GM18517 (cell line): Measurements from ENCODE around the gene LIM2.

Experiments
- ATAC-seq: cut with Tn5 transposase; IDR thresholded peaks from one replicate; pipeline ENCODE4 v1.9.1; 2021; ENCODE audit warnings: mild to moderate bottlenecking, moderate library complexity; ENCODE audit not compliant: unreplicated experiment

The LIM2 gene

DNA sequence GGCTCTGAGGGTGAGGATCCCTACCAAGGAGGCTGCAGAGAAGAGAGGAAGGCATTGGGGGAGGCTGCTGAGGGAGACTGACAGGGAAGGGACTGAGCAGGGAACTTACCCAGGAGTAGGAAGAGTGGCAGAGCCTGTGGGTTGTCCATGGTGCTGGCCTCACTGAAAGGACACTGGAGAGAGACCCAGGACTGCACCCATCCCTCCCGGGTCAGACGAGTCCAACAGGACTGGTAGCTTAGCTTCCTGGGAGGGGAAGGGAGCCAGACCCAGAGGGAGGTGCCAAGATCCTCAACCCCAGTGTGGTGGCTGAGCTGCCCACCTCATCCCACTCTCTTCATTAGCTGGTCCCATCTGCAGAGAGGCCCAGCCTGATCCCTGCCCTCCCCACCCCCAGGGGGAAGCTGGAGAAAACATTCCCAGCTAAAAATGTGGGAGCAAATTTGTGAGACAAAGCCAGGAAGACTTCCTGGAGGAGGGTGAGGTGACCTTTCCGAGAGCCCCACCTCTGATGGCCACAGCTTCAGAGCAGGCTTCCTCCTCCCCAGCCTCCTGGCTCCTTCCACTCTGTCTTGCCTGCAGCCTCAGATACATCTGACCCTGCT lies 45.7 kb downstream of the LIM2 start, which contains the start of gene VSIG10L:
TSS of gene VSIG10L (minus strand) at position 164 of the 605 bp plus-strand sequence. CDS start at position 149, 15 bp downstream.
- ATAC-seq = no peak

DNA sequence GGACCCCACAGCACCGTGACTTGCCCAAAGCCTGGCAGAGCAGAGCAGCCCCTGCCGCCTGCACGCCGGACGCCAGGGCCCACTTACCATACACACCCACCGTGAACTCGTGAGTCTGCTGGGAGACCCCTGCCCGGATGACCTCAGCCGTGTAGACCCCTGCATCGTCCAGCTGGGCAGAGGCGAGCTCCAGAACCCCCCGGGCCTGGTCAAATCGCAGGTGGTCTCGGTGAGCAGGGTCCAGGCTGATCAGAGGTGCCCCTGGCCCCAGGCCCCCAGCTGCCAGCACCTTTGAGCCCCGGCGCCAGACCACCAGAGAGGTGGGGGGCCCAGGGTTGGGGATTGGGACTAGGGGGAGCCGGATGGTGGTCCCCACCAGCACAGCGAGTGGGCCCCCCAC lies 46.7 kb downstream of the LIM2 start:
- ATAC-seq = no peak

- peak; percentile 49 for ATAC-seq
Observed at GRCh38 chr19:51339687-51340656, 47.8 kb downstream of the LIM2 start.

DNA sequence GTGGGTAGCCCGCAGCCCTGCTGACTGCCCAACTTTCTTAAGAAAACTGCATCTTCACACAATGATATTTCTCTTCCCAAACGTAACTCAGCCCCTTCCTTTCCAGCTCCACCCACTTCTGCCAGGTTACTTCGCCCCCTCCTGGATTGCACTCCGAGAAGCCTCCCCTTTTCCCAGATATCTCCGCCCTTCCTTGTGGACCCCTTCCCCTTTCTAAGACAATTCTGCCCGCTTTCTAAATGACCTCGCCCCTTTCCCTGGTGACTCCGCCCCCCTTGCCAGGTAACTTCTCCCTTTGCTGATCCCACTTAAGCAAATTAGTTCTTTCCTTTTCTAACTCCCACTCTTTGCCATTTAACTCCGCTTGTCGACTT lies 48.5 kb downstream of the LIM2 start:
- peak; percentile 12 for ATAC-seq

DNA sequence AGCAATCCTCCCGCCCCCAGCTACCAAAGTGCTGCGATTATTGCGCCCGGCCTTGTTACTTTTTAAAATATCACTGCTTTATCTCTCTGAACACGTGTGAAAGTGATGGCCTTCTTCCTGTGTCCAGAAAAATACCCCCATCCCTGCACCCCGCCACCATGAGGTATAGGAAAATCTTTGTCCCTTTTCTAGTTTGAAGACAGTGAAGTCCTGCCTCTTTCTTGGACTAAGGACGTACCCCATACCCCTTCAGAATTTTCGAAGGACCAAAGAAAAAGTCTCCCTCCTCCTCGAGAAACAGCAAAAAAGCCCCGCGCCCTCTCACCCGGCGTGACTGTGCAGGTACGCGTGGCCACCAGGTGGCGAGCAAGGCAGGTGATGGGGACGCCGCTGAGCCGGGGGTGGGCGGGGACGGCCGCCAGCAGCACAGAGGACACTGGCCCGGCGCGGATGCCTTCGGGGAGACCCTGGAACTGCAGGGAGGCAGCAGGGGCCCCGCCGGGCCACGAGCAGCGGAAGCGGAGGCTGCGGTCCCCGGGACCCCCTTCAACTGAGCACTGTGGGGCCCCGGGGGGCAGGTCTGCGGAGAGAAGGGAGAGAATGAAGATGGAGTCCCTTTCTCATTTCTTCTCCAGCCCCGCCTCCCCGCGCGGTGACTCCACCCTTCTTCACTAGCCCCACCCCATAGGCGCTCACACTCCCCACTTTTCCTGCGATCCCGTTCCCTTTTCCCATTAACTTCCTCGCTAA lies 49.0 kb downstream of the LIM2 start:
- peak; percentile 51 for ATAC-seq

DNA sequence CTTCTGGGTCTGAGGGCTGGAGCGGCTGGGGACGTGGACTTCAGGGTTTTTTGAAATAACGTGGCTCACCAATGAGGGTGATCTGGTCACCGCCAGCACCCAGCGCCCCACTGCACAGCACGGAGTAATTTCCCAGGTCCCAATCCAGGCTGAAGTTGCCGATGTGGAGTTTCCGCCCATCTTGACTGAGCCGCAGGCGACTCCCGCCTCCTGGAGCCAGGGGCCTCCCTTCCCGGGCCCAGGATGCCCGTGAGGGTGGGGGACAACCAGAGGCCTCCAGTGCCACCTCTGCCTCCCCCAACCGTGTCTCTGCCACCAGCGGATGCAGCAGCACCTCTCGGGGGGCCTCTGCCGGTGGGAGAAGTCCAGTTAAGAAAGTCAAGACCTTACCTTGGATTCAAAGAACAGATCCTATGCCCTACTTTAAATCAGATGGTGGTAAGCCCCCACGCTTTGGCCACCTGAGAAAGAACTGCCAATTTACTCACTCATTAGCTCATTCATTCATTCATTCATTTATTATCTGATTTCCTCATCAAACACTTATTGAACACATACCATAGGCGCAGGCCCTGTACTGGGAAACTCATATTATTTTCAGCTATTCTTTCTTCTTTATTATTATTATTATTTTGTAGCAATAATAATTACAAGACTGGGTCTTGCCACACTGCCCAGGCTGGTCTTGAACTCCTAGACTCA lies 49.8 kb downstream of the LIM2 start:
- ATAC-seq = no peak

GRCh38 chr19:51337141-51337860 lies 50.5 kb downstream of the LIM2 start:
- ATAC-seq = no peak

GRCh38 chr19:51333836-51334460 lies 53.8 kb downstream of the LIM2 start:
- ATAC-seq = no peak

- ATAC-seq = no peak
Observed at GRCh38 chr19:51331716-51332115, 56.1 kb downstream of the LIM2 start.

DNA sequence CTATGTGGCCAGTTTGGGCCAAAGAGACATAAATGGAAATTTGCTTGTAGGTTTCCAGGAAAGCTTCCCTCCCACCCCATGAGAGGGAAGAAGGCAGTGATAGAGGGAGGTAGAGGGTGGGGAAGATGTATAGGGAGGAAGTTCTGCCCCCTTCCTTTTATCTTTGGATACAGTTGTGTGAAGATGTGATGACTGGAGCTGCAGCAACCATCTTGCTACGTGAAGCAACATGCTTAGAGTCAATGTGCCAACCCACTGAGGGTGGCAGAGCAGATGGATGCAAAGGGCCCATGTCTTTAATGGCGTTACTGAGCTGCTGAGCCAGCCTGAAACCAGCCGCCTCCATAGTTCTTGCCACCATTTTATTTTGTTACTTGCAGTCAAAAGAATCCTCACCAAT lies 56.6 kb downstream of the LIM2 start:
- no peak for ATAC-seq

DNA sequence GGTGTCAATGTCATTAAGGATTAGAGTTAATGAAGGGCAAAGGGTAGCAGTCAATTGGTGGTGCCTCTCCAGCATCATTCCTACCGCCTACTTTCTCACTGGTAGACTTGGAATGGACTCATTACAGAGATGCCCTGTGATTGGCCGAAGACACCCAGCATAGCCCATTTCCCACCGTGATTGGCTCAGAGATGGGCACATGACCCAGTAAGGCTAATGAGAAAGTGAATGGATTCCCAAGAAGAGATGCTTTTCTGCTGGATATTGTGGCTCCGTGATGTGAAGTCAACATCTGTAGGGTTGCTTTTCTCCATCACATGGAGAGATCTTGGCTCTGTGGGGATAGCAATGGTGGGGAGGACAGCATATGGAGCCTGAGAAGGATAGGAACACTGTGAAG lies 57.4 kb downstream of the LIM2 start:
- ATAC-seq = no peak
